GM18526 (cell line): ENCODE data around the gene SIGLEC12.

Source experiments
- POLR2A ChIP-seq: IDR thresholded peaks from 3 replicates; pipeline ENCODE4 v1.6.1; 2011; ENCODE audit not compliant: insufficient read length; ENCODE audit errors: extremely low read depth

Gene SIGLEC12

GRCh38 chr19:51458051-51458645, 43.5 kb downstream of the SIGLEC12 start, which contains the start of gene SIGLEC8:
SIGLEC8 (minus strand) TSS chr19:51458454; CDS start chr19:51458387, 67 bp downstream.
- no peak for TF ChIP-seq POLR2A

GRCh38 chr19:51457351-51458013, 44.1 kb downstream of the SIGLEC12 start:
- no peak for TF ChIP-seq POLR2A

- TF ChIP-seq POLR2A, result no peak
Observed at GRCh38 chr19:51456541-51457290, 44.9 kb downstream of the SIGLEC12 start.

GRCh38 chr19:51450730-51451307, 50.8 kb downstream of the SIGLEC12 start:
- TF ChIP-seq POLR2A, result no peak

- TF ChIP-seq POLR2A, result no peak
Observed at GRCh38 chr19:51448411-51449016, 53.1 kb downstream of the SIGLEC12 start.

DNA sequence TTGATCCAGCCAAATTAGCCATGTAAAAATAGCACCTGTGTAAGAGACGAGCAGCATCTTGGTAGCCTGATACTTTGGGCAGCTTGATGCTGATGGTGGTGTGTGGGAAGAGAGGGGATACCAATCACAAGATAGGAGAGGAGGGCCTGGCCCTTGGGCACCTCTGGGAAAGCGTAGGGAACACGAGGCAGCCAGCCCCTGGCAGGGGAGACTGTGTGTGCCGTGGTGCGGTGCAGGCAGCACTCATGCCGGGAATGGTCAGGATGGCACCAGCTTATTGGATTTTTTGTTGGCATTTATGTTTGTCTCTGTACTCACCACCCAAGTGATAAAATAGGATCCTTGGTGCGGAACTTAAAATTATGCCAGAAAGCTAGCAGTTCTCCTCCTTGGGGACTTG, 53.6 kb downstream of the SIGLEC12 start:
- TF ChIP-seq POLR2A, result no peak

- no peak for TF ChIP-seq POLR2A
Observed at GRCh38 chr19:51441410-51442390, 59.9 kb downstream of the SIGLEC12 start.
